IPS DF 4.7 (cell line): ENCODE measurements around the gene GAS6.

Experiments used
- DNase-seq: peaks from one replicate; pipeline ENCODE4 v3.0.0-alpha.2; 2013; ENCODE audit warnings: low spot score; ENCODE audit errors: extremely low read depth

GAS6 gene

DNA sequence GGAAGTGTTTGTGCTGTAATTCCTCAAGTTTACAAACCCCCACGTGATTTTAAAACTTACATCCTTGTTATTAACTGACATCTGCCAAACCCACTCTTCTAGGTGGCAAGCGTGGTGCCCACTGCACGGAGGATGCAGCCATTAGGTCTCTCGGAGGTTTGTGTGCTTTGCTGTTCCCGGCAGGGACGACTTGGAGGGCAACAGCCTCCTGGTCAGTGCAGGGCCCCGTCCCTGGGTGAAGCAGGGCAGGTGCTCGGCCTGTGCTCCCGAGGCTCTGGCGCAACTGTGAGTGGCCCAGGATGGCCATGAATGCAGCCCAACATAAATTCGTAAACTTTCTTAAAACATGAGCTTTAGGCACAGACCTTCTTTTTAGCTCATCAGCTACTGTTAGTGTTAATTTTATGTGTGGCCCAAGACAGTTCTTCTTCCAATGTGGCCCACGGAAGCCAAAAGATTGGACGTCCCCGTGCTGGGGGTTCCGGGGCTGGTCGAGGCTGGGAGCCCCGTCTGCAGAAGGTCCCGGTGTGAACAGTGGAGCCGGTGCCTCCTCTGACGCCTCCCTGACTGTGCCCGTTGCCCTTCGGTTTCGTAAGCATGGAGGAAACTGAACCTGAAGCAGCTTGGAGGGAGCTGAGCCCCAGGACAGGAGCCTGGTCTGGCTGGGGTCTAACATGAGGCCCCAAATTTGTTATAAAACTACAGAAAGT lies 11.9 kb downstream of the GAS6 start:
- no peak for DNase-seq

DNA sequence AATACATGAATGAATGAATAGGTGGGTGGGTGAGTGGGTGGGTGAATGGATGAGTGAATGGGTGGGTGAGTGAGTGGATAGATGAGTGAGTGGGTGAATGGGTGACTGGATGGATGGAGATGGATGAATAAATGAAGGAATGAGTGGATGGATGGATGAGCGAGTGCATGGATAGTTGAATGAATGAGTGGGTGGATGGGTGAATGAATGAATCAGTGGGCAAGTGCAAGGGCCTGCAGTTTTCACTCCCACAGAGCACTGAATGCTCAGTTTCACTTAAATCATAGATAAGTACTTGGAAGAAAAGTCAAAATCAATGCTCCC lies 12.4 kb downstream of the GAS6 start:
- no peak for DNase-seq

DNA sequence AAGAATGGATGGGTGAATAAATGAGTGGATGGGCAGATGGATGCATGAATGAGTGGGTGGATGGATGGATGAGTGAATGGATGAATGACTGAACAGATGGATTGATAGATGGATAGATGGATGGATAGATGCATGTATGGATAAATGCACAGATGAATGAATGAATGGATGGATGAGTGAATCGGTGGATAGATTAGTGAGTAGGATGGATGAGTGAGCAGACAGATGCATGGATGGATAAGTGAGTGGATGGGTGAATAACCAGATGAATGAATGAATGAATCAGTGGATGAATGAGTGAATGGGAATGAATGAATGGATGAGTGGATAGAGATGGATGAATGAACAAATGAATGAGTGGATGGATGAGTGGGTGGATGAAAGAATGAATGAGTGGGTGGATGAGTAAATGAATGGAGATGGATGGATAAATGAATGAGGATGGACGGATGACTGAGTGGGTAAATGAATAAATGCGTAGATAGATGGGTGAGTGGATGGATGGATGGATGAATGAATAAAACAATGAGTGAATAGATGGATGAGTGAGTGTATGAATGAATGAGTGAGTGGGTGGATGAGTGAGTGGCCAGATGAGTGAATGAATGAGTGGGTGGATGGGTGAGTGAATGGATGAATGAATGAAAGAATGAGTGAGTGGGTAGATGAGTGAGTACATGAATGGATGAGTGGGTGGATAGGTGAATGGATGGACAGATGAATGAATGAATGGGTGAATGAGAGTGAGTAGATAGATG lies 13.0 kb downstream of the GAS6 start:
- DNase-seq = no peak

DNA sequence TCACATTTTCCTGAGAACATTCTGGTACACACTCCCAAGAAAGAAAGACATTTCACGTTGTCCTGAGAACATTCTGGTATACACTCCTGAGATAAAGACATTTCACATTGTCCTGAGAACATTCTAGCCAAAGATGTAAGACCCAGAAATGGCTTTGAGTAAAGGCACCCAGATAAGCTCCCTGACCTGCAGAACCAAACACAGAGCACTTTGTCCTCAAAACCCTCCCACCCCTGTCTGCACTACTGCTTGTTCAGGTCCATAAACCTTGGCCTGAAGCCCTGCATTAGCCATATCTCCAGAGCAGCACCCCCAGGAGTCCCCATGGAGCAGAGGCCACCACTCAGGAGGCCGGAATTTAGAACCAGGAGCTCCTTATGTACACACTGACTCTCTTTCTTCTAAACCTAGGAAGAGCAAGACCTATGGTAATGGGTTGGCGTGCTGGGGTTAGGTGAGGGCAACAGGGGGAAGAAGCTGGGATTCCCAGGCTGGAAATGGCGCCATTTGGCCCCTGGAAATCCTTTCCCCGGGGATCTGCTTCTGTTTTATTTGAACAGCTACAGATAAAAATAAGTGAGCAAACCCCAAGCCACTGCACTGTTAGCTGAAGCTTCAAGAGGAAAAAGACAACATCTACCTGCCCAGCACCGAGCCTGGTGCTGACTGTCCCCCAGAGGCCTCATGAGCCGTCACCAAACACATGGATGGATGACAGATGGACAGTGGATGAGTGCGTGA lies 13.7 kb downstream of the GAS6 start:
- DNase-seq = no peak

DNA sequence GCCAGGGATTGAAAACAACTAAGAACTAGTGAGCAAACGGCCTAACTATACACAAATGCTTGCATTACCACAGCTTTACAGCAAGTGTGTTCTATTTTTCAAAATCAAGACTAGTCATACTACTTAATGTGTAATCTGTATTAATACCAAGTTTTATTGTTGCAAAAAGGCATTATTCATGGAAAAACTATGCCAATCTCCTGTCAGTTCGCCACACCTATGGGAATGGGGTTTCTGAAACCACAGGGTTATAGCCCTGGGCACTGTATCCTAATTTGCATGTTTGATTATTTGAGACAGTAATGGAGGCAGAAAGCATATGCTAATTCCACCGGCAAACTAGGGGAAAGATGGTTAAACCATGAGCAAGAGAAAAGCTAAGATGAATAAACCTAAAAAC lies 14.3 kb downstream of the GAS6 start:
- no peak for DNase-seq

DNA sequence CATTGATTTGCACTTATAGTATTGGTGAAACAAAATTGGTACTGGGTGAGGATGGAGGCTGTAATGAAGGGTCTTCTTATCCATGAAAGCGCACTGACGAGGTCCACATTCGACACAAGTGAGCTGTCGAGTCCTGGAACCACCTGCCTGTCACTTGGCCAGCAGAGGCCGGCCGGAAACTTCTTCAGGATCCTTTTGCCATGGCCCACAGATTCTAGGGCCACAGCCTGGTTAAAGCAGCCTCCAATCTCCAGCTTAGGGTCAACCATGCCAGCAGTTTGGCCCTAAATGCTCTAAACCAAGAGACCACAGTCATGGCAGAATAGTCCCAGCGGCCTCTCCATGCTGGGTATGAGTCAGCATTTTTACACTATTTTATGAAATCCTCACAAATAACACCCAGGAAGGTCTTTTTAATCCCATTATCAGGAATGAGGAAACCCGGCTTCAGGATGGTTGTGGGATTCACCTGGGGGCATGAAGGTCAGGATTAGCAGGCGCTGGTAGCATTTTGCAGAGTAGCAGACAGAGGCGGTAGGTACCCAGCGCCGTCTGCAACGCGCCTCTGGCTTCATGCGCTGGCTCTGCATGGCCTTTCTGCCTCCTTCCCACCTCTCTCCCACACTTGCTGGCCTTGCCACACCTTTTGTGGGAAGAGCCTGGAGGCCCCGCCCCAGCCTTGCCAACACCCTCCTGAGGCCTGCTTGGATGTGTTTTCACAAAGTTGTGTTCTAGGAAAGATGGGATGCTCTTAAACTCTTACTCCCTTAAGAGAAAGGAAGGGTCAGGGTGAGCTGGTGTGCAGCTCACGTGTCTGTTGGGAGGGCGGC lies 15.2 kb downstream of the GAS6 start:
- no peak for DNase-seq

DNA sequence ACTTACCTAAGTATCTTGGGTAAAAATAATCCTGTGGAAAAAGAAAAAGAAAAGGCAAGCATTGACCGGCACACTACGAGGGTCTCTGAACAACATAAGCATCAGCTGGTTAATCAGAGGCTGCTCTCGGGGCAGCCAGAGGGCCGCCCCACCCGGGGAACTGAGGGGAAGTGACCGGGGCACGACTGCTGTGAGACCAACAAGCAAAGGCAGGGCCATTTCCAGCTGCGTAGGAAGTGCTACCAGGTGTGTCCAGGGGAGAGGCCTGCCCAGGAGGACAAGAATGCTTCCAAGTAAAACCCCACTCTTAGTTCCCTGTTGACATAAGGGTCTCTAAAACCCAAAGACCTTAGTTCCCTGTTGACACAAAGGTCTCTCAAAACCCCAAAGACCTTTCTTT lies 15.9 kb downstream of the GAS6 start:
- no peak for DNase-seq

DNA sequence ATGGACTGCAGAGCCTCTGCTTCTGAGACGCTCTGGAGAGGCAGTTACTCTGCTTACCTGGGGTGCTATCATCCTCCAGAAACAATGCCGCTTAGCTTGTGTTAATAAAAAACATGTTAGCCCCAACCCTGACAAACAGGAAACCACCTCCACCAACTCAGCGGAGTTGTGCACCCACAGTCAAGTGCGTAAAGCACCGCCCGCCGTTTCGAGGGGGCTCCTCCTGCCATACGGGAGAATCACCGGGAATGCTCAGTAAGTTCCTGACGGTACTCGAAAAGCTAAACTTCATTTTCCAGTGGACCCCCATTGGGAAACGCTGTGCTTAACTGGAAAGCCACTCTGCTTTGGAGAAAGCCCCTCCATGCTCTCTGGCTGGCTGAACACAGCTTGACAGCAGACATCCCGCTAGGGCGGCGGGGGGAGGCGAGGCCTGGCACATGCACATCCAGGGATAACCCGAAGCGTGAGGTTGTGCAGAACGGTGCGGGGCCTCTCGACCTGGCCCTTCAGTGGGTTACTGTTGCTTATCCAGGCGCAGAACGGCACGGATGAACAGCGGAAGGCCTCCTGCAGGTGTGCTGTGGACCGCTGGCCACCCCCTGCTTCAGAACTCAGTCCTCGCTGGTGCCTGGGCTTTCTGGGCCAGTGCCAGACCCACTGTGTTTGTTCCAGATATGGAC lies 17.1 kb downstream of the GAS6 start:
- DNase-seq = no peak

DNA sequence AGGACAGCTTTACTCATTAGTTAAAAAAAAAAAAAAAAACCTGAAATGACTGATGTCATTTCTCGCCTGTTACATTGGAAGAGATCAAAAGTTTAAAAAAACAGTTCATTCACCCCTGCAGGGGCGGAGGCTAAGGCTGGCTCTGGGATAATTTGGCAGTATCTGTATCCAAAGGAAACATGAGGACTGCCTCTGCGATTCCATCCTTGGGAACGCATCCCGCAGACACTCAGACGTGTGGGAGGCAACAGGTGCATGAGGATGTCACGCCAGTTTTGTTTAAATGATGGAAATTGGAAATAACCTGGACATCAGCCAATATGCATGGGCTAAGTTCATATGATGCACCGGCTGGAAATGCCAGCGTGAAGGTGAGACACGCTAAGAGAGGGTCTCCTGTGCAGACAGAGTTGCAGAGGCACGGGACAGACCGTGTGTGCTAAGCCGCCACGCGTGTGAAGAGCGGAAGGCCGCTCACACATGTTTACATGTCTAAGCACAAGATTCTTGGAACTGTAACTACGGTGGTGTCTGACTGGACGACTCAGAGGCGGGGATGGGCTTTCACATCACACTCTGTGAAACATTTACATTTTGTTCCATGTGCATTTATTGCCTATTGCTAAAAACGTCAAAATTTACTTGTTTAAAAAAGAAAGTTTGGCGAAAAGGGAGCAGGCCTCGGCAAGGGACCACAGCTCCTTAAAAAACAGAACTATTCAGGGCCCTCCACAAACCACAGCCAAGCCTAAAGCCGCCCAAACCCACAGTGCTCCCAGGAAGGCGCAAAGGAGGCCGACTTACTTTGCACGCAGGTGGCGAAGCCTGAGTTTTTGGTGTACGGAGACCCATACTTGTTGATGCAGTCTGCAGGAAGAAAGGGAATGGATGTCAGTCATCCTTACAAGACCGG lies 17.9 kb downstream of the GAS6 start:
- no peak for DNase-seq

DNA sequence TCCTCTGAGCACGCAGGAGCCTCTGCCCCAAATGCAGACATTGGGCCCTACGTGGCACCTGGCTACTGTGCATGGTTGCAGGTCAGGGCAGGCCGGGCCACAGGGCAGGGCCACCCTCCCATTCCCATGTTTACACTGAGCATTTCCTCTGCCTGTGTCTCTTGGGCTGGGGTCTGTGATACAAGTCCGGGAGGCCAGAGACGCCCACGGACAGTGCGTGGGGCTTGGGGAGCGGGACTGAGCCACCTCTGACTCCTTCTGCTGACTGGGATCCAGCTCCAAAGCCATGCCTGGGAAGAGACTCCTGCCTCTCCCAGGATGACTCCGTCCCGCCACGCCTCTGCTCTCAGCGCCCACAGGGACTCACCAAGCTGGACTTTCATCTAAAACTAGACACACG lies 18.8 kb downstream of the GAS6 start:
- no peak for DNase-seq

DNA sequence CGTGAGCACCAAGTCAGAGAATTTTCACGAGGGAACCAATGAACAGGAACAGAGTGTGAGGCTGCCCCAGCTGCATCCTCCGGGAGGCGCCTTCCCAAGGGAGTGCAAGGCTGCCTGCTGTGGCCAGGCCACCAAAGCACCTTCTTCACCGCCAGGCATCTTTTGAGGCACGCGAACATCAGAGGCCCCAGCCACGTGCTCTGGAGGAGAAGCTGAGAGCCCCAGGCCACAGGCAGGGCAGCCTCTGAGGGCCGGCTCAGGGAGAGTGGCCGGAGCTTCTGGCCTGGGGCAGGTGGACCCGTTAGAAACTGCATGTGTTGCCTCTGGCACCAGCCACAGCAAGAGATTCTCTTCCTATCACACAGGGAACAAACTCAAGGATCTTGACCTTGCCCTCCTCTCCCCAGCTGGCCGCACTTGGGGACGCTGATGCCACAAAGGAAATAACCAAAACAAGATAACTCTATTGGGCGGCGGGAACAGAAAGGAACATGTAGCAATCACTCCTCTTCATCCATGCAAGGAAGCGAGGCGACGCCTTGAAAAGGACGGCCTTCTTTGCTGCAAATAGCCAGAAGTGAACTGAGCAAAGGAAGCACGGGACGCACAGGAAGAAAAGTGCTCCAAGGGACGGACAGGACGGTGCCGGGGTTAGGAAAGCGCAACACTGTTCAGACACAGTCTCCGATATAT lies 19.9 kb downstream of the GAS6 start:
- DNase-seq = no peak

DNA sequence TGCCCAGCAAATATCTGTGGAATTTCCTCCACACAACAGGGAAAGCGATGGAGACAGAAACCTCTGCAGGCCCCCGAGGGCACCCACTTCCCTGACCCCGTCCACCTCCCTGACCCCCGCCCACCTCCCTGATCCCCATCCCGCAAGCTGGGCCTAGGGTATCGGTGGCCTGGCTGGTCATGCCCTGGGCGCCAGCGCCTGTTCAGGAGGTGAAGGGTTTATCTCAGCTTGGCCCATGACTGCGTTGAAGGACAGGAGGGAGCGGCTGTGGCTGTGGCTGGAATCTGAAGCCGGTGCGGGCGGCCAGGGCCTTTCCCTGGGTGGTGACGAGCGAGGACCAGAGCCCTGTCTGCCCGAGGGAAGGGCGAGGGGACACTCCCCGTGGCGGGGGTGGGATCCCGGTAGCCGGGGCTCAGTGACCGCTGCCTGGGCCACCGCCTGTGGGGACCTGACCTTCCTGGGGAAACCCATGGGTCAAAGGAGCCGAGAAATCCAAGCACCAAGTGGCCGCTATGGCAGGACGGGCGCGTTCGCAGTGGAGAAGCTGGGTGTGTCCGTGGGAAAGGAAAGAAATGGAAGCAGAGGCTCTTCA lies 20.7 kb downstream of the GAS6 start:
- no peak for DNase-seq

DNA sequence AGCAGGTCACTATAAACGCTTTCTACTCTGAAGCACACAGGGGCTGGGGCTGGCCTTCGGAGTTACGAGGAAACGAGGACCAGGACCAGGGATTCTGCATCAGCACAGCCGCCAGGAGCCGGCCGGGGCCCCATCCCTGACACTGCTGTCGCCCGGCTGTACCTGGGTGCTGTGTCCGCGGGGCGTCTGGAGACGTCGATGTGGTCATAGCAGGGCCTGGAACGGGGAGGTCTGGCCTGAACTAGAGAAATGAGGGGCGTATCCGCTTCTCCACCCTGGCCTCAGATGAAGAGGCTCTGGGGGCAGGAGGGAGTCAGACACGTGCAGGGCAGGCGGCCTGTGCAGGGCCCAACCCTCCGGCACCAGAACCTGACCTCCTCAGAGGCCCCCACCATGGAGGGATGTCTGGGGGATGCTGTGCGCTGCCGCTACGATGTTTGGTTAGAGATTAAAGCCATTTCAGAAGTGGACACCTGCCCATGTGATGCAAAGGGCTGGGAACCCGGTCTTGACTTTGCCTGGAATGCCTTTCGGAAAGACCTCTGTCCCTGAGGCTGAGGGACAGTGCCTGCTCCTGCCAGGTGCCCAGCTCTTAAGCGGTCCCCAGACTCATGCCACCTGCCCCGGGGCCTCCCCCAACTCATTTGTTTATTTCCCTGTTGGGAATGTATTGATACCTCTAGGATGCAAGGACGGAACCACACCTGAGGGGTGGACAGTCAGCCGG lies 21.4 kb downstream of the GAS6 start:
- DNase-seq = no peak

DNA sequence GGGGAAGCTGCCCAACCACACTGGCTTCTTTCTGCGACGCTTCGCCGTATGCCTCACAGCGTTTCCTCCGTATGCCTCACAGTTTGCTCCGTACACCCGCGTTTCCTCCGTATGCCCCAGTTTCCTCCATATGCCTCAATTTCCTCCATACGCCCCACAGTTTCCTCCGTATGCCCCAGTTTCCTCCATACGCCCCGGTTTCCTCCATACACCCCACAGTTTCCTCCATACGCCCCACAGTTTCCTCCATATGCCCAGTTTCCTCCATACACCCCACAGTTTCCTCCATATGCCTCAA lies 22.6 kb downstream of the GAS6 start:
- DNase-seq = no peak

DNA sequence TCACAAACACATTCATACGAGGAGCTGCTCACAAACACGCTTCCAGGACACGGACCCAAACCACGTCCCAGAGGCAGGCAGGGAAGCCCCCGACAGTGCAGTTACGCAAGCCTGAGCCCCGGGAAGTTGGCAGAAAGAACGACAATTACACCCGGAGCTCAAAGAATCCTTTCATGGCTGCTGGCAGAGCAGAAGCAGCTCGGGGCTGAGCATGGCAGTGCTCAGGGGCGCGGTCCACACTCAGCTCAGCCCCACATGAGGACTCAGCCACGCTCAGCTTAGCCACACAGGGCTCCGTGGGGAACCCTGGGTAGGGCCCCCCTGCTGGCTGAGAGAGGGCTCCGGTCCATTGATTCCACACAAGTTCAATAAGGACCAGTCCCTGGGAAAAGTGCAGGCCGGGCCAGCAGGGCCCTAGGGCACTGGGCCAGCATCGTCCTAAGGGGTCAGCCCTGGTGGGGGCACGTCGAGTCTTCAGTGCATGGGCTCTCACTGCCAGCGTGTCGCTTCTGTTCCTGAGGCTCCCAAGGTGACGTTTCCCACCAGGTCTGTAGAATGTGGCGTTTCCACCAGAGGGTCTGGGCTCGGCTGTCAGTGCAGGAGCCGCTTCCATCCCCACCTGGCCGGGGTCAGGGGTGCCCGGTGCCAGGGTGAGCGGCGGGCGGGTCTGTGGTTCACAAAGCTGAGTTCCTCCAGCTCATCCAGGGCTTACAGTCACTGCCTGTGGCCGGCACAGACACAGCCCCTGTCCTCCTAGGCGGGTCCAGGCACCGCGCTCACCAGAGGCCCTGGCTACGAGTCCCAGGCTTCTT lies 23.1 kb downstream of the GAS6 start:
- DNase-seq = no peak

DNA sequence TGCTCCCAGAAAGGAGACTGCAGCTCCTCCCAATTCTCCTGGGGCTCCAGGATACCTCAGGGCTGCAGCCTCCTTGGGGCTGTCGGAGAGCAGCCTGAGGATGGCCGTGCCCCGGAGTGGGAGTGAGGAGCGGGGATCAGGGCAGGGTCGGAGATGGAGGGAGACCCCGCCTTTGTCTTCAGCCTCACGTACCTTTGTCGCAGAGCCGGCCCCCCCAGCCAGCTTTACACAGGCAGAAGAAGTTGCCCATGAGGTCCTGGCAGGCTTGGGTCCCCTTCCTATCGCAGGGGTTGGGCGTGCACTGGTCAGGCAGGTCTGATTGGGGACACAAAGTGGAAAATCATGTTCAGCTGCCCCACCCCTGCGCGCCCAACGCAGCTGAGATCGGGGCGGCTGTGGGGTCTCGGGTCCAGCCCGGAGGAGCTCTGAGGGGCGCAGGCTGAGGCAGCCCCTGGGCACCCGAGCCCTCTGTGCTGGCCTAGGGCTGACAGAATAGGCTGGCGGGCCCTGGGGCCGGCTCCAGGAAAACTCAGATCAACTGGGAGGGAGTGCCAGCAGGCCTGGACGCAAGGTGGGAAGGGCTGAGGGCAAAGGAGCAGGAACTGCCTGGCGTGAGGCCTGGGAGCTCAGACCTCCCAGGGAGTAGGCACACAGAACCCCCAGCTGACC lies 24.2 kb downstream of the GAS6 start:
- DNase-seq = no peak

DNA sequence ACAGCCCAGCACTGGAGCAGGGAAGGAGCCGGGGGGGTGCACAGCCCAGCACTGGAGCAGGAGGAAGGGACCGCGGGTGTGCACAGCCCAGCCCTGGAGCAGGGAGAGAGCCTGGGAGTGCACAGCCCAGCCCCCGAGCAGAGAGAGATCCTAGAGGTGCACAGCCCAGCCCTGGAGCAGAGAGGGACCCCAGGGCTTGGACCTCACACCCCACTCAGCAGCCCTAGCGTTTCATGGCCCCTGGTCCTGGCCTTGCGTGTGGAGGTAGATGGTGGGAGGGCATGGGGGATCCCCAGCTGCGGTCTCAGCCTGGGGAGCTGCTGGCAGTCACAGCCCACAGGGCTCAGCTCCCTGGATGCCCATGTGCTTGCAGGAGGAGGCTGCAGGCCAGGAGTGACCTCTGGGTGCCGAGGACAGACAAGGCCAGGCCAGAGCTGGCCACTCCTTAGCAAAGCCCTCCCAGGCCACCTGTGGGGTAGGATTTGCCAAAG lies 25.1 kb downstream of the GAS6 start:
- no peak for DNase-seq
